Body of pancreas (tissue), 4 donors: ENCODE data around the gene SMTNL2.

Source experiments
- CTCF ChIP-seq, 7 experiments: fragments of 450-650 bp in 4 of 7; fragments of 200-600 bp in 3 of 7; sonication (generic) in 3 of 7; IDR thresholded peaks; one replicate each; pipeline ENCODE4 v1.5.1; 2016 to 2019; ENCODE audit warnings: antibody characterized with exemption in 7 of 7
- POLR2A ChIP-seq, 3 donors: fragments of 450-650 bp; IDR thresholded peaks; one replicate each; pipeline ENCODE4 v1.6.1; 2016; ENCODE audit warnings: antibody characterized with exemption in 3 of 3, mild to moderate bottlenecking in 2 of 3

GRCh38 chr17:4548061-4548461, 36.3 kb upstream of the SMTNL2 start:
- TF ChIP-seq POLR2A (IDR thresholded peaks at IDR 0.05) (no peak), CTCF (IDR thresholded peaks at IDR 0.05) (no peak)
